HL-60/S4 (cell line): Measurements from ENCODE around the gene RTF1.

Experiments used
- in situ Hi-C: fragments of 300-500 bp; cut with MboI; formaldehyde crosslinking; loops from 2 replicates; pipeline ENCODE4 v1.14.3; 2022; ENCODE audit warnings: low sequenced_read_pairs

The RTF1 gene

GRCh38 chr15:41502795-41503668 is 86.1 kb downstream of the RTF1 start:
- in situ Hi-C loops, result no loop called here

GRCh38 chr15:41503669-41504010 is 86.7 kb downstream of the RTF1 start:
- in situ Hi-C loops, result no loop called here

- in situ Hi-C loops, result no loop called here
Observed at GRCh38 chr15:41504751-41505492, 88.0 kb downstream of the RTF1 start.

- in situ Hi-C loops, result no loop called here
Observed at GRCh38 chr15:41505776-41506175, 88.9 kb downstream of the RTF1 start.

- in situ Hi-C loops, result no loop called here
Observed at GRCh38 chr15:41506796-41507341, 90.0 kb downstream of the RTF1 start.

GRCh38 chr15:41507820-41508290 is 91.0 kb downstream of the RTF1 start:
- in situ Hi-C loops, result no loop called here

GRCh38 chr15:41510728-41511127 is 93.8 kb downstream of the RTF1 start:
- in situ Hi-C loops, result no loop called here

- in situ Hi-C loops, result no loop called here
Observed at GRCh38 chr15:41511331-41511898, 94.5 kb downstream of the RTF1 start.

- in situ Hi-C loops, result no loop called here
Observed at GRCh38 chr15:41511899-41512369, 95.0 kb downstream of the RTF1 start.

GRCh38 chr15:41512512-41512939 is 95.6 kb downstream of the RTF1 start:
- in situ Hi-C loops, result no loop called here

- in situ Hi-C loops, result no loop called here
Observed at GRCh38 chr15:41512940-41513505, 96.1 kb downstream of the RTF1 start.

GRCh38 chr15:41513506-41514227 is 96.8 kb downstream of the RTF1 start, which contains the start of gene LTK:
TSS of gene LTK (minus strand) at chr15:41513827. CDS start at chr15:41513709, 118 bp downstream.
- in situ Hi-C loops, result no loop called here

GRCh38 chr15:41517895-41518449 is 101.1 kb downstream of the RTF1 start:
- in situ Hi-C loops, result no loop called here

GRCh38 chr15:41520636-41521035 is 103.7 kb downstream of the RTF1 start:
- in situ Hi-C loops, result no loop called here

GRCh38 chr15:41521614-41522013 is 104.7 kb downstream of the RTF1 start:
- in situ Hi-C loops, result no loop called here

- in situ Hi-C loops, result no loop called here
Observed at GRCh38 chr15:41523097-41523496, 106.2 kb downstream of the RTF1 start.

- in situ Hi-C loops, result no loop called here
Observed at GRCh38 chr15:41530363-41530956, 113.6 kb downstream of the RTF1 start.
